Myocyte (in vitro differentiated cells): ENCODE data around the gene SYVN1. TPM values are rescaled to one million over a fixed set of nuclear protein-coding genes. Genes with fewer than 3 reads are reported as not detected.
A peak's percentile ranks its signal among the peaks of the same experiment; 100 is the strongest.
"Not testable (repeated sequence)": the region's sequence is repeated elsewhere in the genome, so short reads cannot be mapped to it uniquely, and the experiment has no call there.

Experiments
- DNase-seq: peaks from one replicate; pipeline ENCODE4 v3.0.0-alpha.2; 2012; ENCODE audit warnings: low read depth
- polyA plus RNA-seq: library from polyadenylated mRNA; unstranded; fragments of >200 nt; gene quantifications from one replicate; pipeline ENCODE4 v1.2.1, GENCODE V29; 2012; ENCODE audit warnings: missing spikeins
- total RNA-seq: library from RNA; depleted of rRNA; stranded (reverse); fragments of >200 nt; gene quantifications from 2 replicates; pipeline ENCODE4 v1.2.3, GENCODE V29; 2014

Gene SYVN1
- total RNA-seq: 25.1 and 29.2 TPM in 2 replicates
- 50.1 TPM for polyA plus RNA-seq

GRCh38 chr11:65134240-65134951, at the start of gene SYVN1:
SYVN1 (minus strand) TSS chr11:65134519; CDS start chr11:65133601, 918 bp downstream.
- DNase-seq: peak; percentile 93

DNA sequence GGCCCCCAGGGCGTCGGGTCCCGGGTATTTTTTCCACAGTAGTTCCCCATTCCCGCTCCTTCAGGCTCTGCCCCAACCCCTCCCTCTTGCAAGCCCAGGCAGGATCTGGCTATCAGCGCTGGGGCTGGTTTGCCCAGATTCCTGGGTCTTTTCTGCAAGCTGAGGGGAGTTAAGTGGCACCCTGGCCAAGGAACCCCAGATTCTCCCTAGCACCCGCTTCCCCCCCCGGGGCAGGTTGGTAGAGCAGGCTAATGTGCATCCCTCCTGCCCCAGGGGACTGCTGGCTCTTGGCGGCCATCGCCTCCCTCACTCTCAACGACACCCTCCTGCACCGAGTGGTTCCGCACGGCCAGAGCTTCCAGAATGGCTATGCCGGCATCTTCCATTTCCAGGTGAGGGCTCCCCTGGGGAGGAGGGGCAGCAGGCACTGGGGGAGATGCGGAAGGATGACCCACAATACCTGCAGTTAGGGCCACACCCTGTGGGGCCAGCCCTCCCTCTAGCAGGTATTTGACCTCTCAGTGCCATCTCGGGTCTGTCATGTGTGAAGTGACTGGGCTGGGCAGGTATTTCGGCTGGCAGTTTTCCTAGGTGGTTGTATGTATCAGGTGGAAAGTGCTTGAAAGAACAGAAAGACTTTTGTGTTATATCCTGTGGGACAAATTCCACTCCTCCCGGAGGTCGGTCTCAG, 49.0 kb upstream of the SYVN1 start:
- no peak for DNase-seq

- DNase-seq: peak; percentile 22
Observed at GRCh38 chr11:65182258-65183170, 48.2 kb upstream of the SYVN1 start.

- peak; percentile 89 for DNase-seq
Observed at GRCh38 chr11:65181569-65182257, 47.4 kb upstream of the SYVN1 start, which contains the start of gene CAPN1. CAPN1 (plus strand) TSS chr11:65181928; CDS start chr11:65182702, 774 bp downstream.

DNA sequence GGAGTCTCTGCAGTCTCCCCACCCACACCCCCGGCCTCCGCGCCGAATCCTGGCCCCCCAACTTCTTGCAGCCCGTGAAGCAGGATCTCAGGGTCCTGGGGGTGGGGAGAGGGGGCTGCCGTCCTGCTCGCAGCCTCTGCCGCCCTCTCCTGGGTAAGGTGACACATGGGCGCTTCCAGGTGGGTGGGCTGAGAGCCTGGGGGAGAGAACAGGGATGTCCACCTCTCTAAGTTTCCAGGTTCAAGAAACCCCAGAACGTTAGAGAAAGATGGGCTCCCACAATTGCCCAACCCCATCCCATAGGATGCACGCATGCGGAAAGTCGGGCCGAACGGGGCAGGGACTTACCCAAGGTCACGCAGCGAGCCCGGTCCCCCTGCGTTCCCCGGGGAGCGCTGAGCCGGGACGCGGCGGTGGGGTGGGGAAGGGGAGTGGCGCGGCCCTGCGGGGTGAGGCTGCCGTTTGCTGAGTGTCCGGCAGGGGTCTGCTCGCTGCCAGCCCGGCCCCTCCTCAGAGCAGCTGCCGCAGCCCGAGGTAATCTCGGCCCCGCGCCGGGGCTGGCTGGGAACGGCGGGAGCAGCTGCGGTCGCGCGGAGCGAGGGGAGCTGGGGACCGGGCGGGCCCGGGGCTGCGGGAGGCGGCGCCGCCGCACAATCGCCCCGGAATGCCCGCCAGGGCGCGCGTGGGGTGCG, 46.7 kb upstream of the SYVN1 start:
- DNase-seq: peak; percentile 80

GRCh38 chr11:65174571-65175010, 40.3 kb upstream of the SYVN1 start:
- DNase-seq: not testable (repeated sequence)

DNA sequence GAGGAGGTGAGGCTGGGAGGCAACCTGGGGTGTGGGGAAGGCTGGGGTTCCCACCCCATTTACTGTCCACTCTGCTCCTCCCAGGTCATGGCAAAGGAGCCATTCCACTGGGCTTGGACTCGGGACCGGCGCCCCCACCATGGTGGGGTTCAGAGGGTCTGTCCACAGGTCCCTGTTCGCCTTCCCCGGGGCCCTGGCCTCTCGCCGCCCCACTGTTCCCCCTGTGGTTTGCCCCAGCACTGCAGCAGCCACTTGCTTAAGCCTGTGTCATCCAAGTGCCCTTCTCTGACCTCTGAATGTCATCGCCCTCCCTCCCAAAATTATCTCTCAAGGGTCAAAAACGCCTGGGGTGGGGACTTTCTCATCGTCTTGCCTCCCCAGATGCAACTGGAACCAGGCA, 38.3 kb upstream of the SYVN1 start:
- no peak for DNase-seq

DNA sequence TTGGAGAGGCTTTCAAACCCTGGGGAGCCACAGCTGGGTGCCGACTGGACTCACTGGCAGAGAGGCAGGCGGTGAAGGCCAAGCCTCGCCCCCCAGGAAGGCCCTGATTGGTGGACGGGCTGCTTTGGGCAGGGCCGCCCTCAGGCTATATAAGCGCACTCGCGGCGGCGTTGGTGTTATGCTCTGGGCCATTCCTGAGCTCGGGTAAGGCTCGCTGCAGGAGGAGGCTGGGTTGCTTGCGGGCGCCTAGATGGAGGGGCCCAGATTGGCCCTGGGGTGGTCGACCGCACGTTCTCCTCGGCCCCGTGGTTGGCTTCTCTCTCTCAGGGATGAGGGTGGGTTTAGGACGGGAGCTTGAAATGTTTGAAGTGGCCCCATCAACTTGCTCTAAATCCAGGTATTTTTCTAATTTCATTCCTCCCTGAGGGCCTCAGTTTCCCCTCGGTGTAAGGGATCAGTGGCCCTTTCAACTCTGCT, 35.8 kb upstream of the SYVN1 start, which contains the start of gene SPDYC:
Gene SPDYC, plus strand, starts transcription at position 176 of the 477 bp plus-strand sequence. CDS start 1,125 bp downstream, outside the sequence.
- DNase-seq: no peak

DNA sequence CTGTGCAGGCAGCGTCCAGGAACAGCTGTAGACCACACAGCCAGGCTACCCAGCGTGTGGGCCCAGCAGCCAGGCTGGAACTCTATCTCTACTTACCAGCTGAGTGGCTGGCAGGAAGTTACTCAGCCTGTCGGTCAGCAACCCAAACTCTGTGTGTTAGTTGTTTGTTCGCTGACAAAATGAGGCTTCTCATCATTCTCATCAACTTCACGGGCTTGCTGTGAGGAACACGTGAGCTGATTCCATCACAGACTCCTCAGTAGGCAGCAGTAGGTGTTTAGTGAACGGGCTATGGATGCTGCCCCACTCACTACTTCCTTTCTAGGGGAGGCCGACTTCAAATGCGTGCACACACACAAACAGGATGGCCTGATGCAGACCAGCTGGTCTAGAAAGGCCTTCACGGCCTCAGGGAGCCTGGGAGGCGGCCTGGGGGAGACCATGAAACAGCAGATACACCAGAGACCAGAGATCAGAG, 34.9 kb upstream of the SYVN1 start:
- peak; percentile 45 for DNase-seq

GRCh38 chr11:65167656-65168055, 33.3 kb upstream of the SYVN1 start:
- DNase-seq: no peak

DNA sequence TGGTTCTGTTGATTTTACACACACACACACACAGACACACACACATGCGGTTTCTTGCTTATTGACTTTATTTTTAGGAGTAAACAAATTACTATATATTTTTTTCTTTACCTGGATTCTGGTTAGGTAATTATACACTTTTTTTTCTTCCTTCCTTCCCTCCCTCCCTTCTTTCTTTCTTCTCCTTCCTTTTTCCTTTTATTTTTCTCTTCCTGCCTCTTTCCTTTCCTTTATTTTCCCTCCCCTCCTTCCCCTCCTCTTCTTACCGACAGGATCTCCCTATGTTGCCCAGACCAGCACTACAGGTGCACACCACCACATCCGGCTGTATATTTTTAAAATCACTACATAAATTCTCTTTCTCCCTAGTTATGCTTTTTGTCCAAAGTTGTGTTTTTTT, 32.6 kb upstream of the SYVN1 start:
- no peak for DNase-seq

GRCh38 chr11:65165410-65166317, 31.3 kb upstream of the SYVN1 start:
- DNase-seq: no peak

GRCh38 chr11:65163684-65164083, 29.4 kb upstream of the SYVN1 start:
- no peak for DNase-seq

DNA sequence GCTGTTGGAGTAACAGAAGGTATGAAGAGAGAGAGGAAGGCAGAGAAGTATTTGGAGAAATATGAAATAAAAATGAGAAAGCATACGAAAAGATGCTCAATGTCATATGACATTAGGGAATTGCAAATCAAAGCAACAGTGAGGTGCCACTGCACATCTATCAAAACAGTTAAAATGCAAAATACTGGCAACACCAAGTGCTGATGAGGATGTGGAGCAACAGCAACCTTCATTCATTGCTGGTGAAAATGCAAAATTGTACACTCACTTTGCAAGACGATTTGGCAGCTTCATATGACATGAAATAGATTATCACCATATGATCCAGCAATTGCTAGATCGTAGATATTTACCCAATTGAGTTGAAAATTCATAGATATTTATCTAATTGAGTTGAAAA, 26.3 kb upstream of the SYVN1 start:
- no peak for DNase-seq

GRCh38 chr11:65159012-65159411, 24.7 kb upstream of the SYVN1 start:
- no peak for DNase-seq

- no peak for DNase-seq
Observed at GRCh38 chr11:65157336-65157735, 23.0 kb upstream of the SYVN1 start.

DNA sequence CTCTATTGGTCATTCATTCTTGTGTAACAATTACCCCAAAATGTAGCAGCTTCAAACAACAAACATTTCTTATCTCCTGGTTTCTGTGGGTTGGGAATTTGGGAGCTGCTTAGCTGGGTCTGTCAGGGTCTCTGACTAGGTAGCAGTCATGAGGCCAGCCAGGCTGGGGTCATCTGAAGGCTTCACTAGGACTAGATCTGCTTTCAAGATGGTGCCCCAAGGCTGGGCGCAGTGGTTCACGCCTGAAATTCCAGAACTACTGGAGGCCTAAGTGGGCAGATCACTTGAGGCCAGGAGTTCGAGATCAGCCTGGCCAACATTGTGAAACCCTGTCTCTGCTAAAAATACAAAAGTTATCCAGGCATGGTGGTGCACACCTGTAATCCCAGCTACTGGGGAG, 22.6 kb upstream of the SYVN1 start:
- DNase-seq: no peak

- no peak for DNase-seq
Observed at GRCh38 chr11:65156256-65156655, 21.9 kb upstream of the SYVN1 start.

DNA sequence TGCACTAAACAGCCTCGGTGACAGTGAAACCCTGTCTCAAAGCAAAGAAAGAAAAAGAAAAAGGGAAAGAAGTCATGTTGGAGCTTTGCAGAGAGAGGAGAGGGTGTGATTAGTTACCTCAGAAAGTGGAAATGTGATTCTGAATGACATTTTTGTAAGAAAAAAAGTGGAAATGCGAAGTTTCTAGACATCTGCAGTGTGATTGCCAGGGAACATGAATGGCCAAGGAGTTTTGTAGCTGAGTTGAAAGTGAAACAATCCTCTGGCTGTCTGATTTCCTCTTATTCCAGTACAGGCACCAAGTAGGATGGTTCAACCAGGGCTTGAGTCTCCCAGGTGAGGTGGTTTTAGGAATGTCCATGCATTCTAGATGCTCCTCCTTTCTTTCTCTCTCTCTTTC, 17.8 kb upstream of the SYVN1 start:
- DNase-seq: no peak
